ENCODE data around the gene PRSS50. TPM values are rescaled to one million over a fixed set of nuclear protein-coding genes. Genes with fewer than 3 reads are reported as not detected.

Gene PRSS50
- total RNA-seq, 2 donors from 2014 or later = 1.2 to 4.4 TPM

GRCh38 chr3:46669191-46669999 lies 48.3 kb downstream of the PRSS50 start:
- DNase-seq = peak; percentile 35
- H3K4me1 Mint-ChIP-seq = no peaks in the 10 kb centered on the region

GRCh38 chr3:46668591-46668990 lies 49.1 kb downstream of the PRSS50 start:
- Mint-ChIP-seq H3K4me1 (no peaks in the 10 kb centered on the region), H3K36me3 (ENCODE audit: low read depth) (no peaks in the 10 kb centered on the region), H3K27me3 (ENCODE audit: insufficient read depth) (no peaks in the 10 kb centered on the region), H3K9me3 (no peaks in the 10 kb centered on the region), H3K4me3 (no peak overlapping the region), H3K27ac (no peak overlapping the region)
- H3K27me3 ChIP-seq (ENCODE audit: control insufficient read depth, insufficient read depth, low read length, poor library complexity, severe bottlenecking) = no peaks in the 10 kb centered on the region
- H3K9me3 ChIP-seq (ENCODE audit: control insufficient read depth, low read length) = no peaks in the 10 kb centered on the region
- peak; percentile 28 for DNase-seq
- no peak overlapping the region for H3K9ac ChIP-seq (ENCODE audit: extremely low read depth, low read length, poor library complexity, severe bottlenecking)
- H3K4me3 ChIP-seq (ENCODE audit: low read length) = no peak overlapping the region
- WGBS, 2 experiments (ENCODE audit: insufficient coverage in 1 of 2, insufficient read length in 1 of 2) = 83 to 89% methylated on average over 1 to 2 of the region's 2 CpGs
- no peaks in the 10 kb centered on the region for H3K4me1 ChIP-seq (ENCODE audit: control insufficient read depth, insufficient read depth, low read length)
- TF ChIP-seq CTCF (conservative IDR thresholded peaks at IDR 0.05) = no peak
- no peaks in the 10 kb centered on the region for H3K36me3 ChIP-seq (ENCODE audit: control insufficient read depth, insufficient read depth, low read length)
- no peak overlapping the region for H3K27ac ChIP-seq (ENCODE audit: low read depth, low read length)

More at GRCh38 chr3:46669191-46669999, 48.3 kb downstream of the PRSS50 start:
- no peak overlapping the region for H3K27ac Mint-ChIP-seq
- Histone ChIP-seq H3K4me3 (ENCODE audit: low read length) (no peak overlapping the region), H3K27me3 (ENCODE audit: control insufficient read depth, insufficient read depth, low read length, poor library complexity, severe bottlenecking) (no peaks in the 10 kb centered on the region), H3K27ac (ENCODE audit: low read depth, low read length) (no peak overlapping the region), H3K36me3 (ENCODE audit: control insufficient read depth, insufficient read depth, low read length) (no peaks in the 10 kb centered on the region), H3K9me3 (ENCODE audit: control insufficient read depth, low read length) (no peaks in the 10 kb centered on the region), H3K9ac (ENCODE audit: extremely low read depth, low read length, poor library complexity, severe bottlenecking) (no peak overlapping the region), H3K4me1 (ENCODE audit: control insufficient read depth, insufficient read depth, low read length) (no peaks in the 10 kb centered on the region)
- H3K9me3 Mint-ChIP-seq = no peaks in the 10 kb centered on the region
- 90 to 100% methylated on average over 2 to 9 of the region's 9 CpGs for WGBS, 2 experiments (ENCODE audit: insufficient coverage in 1 of 2, insufficient read length in 1 of 2)
- H3K36me3 Mint-ChIP-seq (ENCODE audit: low read depth) = peaks cover 2% of the 10 kb centered on the region
- H3K27me3 Mint-ChIP-seq (ENCODE audit: insufficient read depth) = no peaks in the 10 kb centered on the region
- H3K4me3 Mint-ChIP-seq = no peak overlapping the region
- no peak for TF ChIP-seq CTCF (conservative IDR thresholded peaks at IDR 0.05)

GRCh38 chr3:46668116-46668515 lies 49.6 kb downstream of the PRSS50 start:
- Histone ChIP-seq H3K36me3 (ENCODE audit: control insufficient read depth, insufficient read depth, low read length) (no peaks in the 10 kb centered on the region), H3K4me3 (ENCODE audit: low read length) (no peak overlapping the region), H3K9me3 (ENCODE audit: control insufficient read depth, low read length) (no peaks in the 10 kb centered on the region), H3K27me3 (ENCODE audit: control insufficient read depth, insufficient read depth, low read length, poor library complexity, severe bottlenecking) (no peaks in the 10 kb centered on the region), H3K27ac (ENCODE audit: low read depth, low read length) (no peak overlapping the region), H3K9ac (ENCODE audit: extremely low read depth, low read length, poor library complexity, severe bottlenecking) (no peak overlapping the region), H3K4me1 (ENCODE audit: control insufficient read depth, insufficient read depth, low read length) (no peaks in the 10 kb centered on the region)
- no peaks in the 10 kb centered on the region for H3K27me3 Mint-ChIP-seq (ENCODE audit: insufficient read depth)
- DNase-seq = peak; percentile 25
- H3K36me3 Mint-ChIP-seq (ENCODE audit: low read depth) = no peaks in the 10 kb centered on the region
- no peak overlapping the region for H3K27ac Mint-ChIP-seq
- H3K4me3 Mint-ChIP-seq = no peak overlapping the region
- WGBS, 2 experiments (ENCODE audit: insufficient coverage in 1 of 2, insufficient read length in 1 of 2) = 81% methylated on average over 8 of the region's 8 CpGs
- no peak for TF ChIP-seq CTCF (conservative IDR thresholded peaks at IDR 0.05)
- H3K4me1 Mint-ChIP-seq = no peaks in the 10 kb centered on the region
- no peaks in the 10 kb centered on the region for H3K9me3 Mint-ChIP-seq

Measured in endodermal cell (in vitro differentiated cells).